Epithelial cell of proximal tubule (primary cell): ENCODE measurements around the gene ARMC9. TPM values are rescaled to one million over a fixed set of nuclear protein-coding genes. Genes with fewer than 3 reads are reported as not detected.

Experiments
- DNase-seq: peaks from one replicate; pipeline ENCODE4 v3.0.0-alpha.2; 2011; ENCODE audit warnings: low read depth
- H3K4me3 ChIP-seq: 2 replicates; pipeline ENCODE4 v1.5.1; 2011; ENCODE audit warnings: low read depth, mild to moderate bottlenecking, low read length
- total RNA-seq: library from RNA; depleted of rRNA; stranded (reverse); fragments of >200 nt; gene quantifications from 2 replicates; pipeline ENCODE4 v1.2.3, GENCODE V29; 2015
- TF ChIP-seq, protein P1 (sequence below): conservative IDR thresholded peaks from 2 replicates; pipeline ENCODE4 v1.5.1; 2012; ENCODE audit warnings: low read depth, mild to moderate bottlenecking, low read length

ARMC9 gene
- total RNA-seq, 1 donor from 2014 or later, result 12.6 TPM

GRCh38 chr2:231213931-231214642 lies 15.7 kb downstream of the ARMC9 start:
- no peak for DNase-seq
- TF ChIP-seq, protein P1, sequence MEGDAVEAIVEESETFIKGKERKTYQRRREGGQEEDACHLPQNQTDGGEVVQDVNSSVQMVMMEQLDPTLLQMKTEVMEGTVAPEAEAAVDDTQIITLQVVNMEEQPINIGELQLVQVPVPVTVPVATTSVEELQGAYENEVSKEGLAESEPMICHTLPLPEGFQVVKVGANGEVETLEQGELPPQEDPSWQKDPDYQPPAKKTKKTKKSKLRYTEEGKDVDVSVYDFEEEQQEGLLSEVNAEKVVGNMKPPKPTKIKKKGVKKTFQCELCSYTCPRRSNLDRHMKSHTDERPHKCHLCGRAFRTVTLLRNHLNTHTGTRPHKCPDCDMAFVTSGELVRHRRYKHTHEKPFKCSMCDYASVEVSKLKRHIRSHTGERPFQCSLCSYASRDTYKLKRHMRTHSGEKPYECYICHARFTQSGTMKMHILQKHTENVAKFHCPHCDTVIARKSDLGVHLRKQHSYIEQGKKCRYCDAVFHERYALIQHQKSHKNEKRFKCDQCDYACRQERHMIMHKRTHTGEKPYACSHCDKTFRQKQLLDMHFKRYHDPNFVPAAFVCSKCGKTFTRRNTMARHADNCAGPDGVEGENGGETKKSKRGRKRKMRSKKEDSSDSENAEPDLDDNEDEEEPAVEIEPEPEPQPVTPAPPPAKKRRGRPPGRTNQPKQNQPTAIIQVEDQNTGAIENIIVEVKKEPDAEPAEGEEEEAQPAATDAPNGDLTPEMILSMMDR, result no peak
- no peak overlapping the region for H3K4me3 ChIP-seq

GRCh38 chr2:231218366-231218765 lies 19.9 kb downstream of the ARMC9 start:
- no peak for DNase-seq
- TF ChIP-seq, protein P1, result no peak
- H3K4me3 ChIP-seq, result no peak overlapping the region

DNA sequence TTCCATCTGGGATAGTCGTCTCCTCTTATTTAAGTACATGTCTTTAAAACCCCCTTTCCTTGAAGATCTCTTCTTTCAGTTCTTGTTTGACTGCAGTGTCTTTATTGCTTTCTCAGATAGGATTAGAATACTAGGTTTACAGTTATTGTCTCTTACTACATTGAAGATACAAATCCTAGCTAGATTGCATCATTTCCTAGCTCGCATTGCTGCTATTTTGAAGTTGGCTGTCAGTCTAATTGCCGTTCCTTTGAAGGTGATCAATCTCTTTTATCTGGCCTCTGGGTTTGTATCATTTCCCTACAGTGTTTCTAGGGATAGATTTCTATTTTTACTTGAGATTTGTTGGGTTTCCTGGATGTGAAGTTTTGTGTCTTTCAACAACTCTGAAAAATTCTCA lies 20.9 kb downstream of the ARMC9 start:
- no peak for DNase-seq
- TF ChIP-seq, protein P1, result no peak
- no peak overlapping the region for H3K4me3 ChIP-seq

GRCh38 chr2:231221761-231222160 lies 23.3 kb downstream of the ARMC9 start:
- TF ChIP-seq, protein P1, result no peak
- DNase-seq, result no peak
- no peak overlapping the region for H3K4me3 ChIP-seq

DNA sequence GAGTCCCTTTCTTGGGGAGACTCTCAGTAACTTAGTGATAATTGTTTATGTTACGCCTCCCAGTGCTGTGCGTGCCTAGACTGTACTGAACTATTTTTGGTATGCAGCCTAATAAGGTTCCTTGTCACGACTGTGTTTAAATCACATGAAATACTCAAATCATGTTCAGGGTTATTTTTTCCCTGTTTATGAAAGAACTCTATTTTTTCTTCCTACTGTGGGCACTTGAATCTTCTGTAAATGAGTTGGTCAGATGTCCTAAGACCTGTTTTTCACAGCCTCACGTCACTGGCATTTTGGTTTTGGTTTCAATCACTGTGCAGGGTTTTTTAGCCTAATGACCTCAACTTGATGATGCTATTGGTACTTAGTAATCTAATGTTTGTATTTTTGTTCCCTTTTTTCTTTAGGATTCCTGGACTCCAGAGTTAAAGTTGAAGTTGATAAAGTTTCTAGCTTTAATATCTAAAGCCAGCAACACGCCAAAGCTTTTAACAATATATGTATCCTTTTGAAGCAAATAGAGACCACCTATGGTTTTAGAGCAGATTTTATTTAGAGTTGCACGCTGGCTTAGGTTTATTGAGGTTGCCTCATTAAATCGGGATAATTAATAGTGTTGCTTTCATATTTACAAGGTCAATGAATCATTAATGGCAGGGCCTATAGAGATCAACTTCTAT lies 24.0 kb downstream of the ARMC9 start:
- no peak overlapping the region for H3K4me3 ChIP-seq
- no peak for DNase-seq
- TF ChIP-seq, protein P1, result no peak

GRCh38 chr2:231223001-231223375 lies 24.6 kb downstream of the ARMC9 start:
- no peak overlapping the region for H3K4me3 ChIP-seq
- DNase-seq, result no peak
- TF ChIP-seq, protein P1, result no peak
